Measurements from ENCODE around the gene PDGFRB.

PDGFRB gene

GRCh38 chr5:150129813-150130492 is 25.7 kb downstream of the PDGFRB start:
- Histone ChIP-seq H3K9ac (no peak overlapping the region), H3K4me3 (ENCODE audit: low read depth, low read length) (no peak overlapping the region), H3K4me2 (ENCODE audit: low read length) (peak overlapping the region; percentile 44), H3K9me3 (ENCODE audit: control insufficient read depth, low read length) (no peaks in the 10 kb centered on the region), H3K27ac (no peak overlapping the region), H3K27me3 (ENCODE audit: control insufficient read depth, insufficient read depth, low read length) (no peaks in the 10 kb centered on the region), H3K79me2 (no peaks in the 10 kb centered on the region), H3K36me3 (ENCODE audit: control insufficient read depth, insufficient read depth, low read length) (no peaks in the 10 kb centered on the region), H3K4me1 (peaks cover 5% of the 10 kb centered on the region), H2AFZ (peak overlapping the region; percentile 90)
- TF ChIP-seq CTCF (IDR thresholded peaks at IDR 0.05): peak; percentile 91

GRCh38 chr5:150129454-150129812 is 26.2 kb downstream of the PDGFRB start:
- Histone ChIP-seq H3K4me1 (peaks cover 5% of the 10 kb centered on the region), H3K9ac (no peak overlapping the region), H3K27ac (no peak overlapping the region), H3K27me3 (ENCODE audit: control insufficient read depth, insufficient read depth, low read length) (no peaks in the 10 kb centered on the region), H3K36me3 (ENCODE audit: control insufficient read depth, insufficient read depth, low read length) (no peaks in the 10 kb centered on the region), H3K4me2 (ENCODE audit: low read length) (peak overlapping the region; percentile 44), H3K79me2 (no peaks in the 10 kb centered on the region), H3K4me3 (ENCODE audit: low read depth, low read length) (no peak overlapping the region), H3K9me3 (ENCODE audit: control insufficient read depth, low read length) (no peaks in the 10 kb centered on the region), H2AFZ (peak overlapping the region; percentile 90)
- TF ChIP-seq CTCF (IDR thresholded peaks at IDR 0.05): no peak

- Histone ChIP-seq H3K9ac (no peak overlapping the region), H3K9me3 (ENCODE audit: control insufficient read depth, low read length) (no peaks in the 10 kb centered on the region), H3K36me3 (ENCODE audit: control insufficient read depth, insufficient read depth, low read length) (no peaks in the 10 kb centered on the region), H3K27me3 (ENCODE audit: control insufficient read depth, insufficient read depth, low read length) (no peaks in the 10 kb centered on the region), H3K4me3 (ENCODE audit: low read depth, low read length) (no peak overlapping the region), H3K4me2 (ENCODE audit: low read length) (no peak overlapping the region), H2AFZ (no peak overlapping the region), H3K27ac (no peak overlapping the region), H3K4me1 (peaks cover 5% of the 10 kb centered on the region), H3K79me2 (no peaks in the 10 kb centered on the region)
- TF ChIP-seq CTCF (IDR thresholded peaks at IDR 0.05): no peak
These were observed 28.8 kb downstream of the PDGFRB start for GRCh38 chr5:150126921-150127265.

GRCh38 chr5:150126199-150126920 is 29.3 kb downstream of the PDGFRB start:
- Histone ChIP-seq H3K36me3 (ENCODE audit: control insufficient read depth, insufficient read depth, low read length) (no peaks in the 10 kb centered on the region), H3K4me2 (ENCODE audit: low read length) (no peak overlapping the region), H3K4me1 (peaks cover 5% of the 10 kb centered on the region), H3K9me3 (ENCODE audit: control insufficient read depth, low read length) (no peaks in the 10 kb centered on the region), H3K4me3 (ENCODE audit: low read depth, low read length) (no peak overlapping the region), H3K9ac (no peak overlapping the region), H3K79me2 (no peaks in the 10 kb centered on the region), H3K27me3 (ENCODE audit: control insufficient read depth, insufficient read depth, low read length) (no peaks in the 10 kb centered on the region), H3K27ac (no peak overlapping the region), H2AFZ (no peak overlapping the region)
- no peak for TF ChIP-seq CTCF (IDR thresholded peaks at IDR 0.05)

- no peak overlapping the region for H2AFZ ChIP-seq
- H3K27ac ChIP-seq: no peak overlapping the region
- H3K4me3 ChIP-seq (ENCODE audit: low read depth, low read length): no peak overlapping the region
- H3K36me3 ChIP-seq (ENCODE audit: control insufficient read depth, insufficient read depth, low read length): no peaks in the 10 kb centered on the region
- H3K79me2 ChIP-seq: no peaks in the 10 kb centered on the region
- TF ChIP-seq CTCF (IDR thresholded peaks at IDR 0.05): no peak
- peaks cover 5% of the 10 kb centered on the region for H3K4me1 ChIP-seq
- H3K9ac ChIP-seq: no peak overlapping the region
- no peaks in the 10 kb centered on the region for H3K9me3 ChIP-seq (ENCODE audit: control insufficient read depth, low read length)
- no peaks in the 10 kb centered on the region for H3K27me3 ChIP-seq (ENCODE audit: control insufficient read depth, insufficient read depth, low read length)
- no peak overlapping the region for H3K4me2 ChIP-seq (ENCODE audit: low read length)
These were observed 30.3 kb downstream of the PDGFRB start for GRCh38 chr5:150125334-150125733.

All from parathyroid adenoma (tissue), 2 donors.